ENCODE results near the gene CPD. TPM values are rescaled to one million over a fixed set of nuclear protein-coding genes. Genes with fewer than 3 reads are reported as not detected.

CPD gene
- total and polyA plus RNA-seq, 9 of the 15 experiments (the other 6 are each of a cell fraction or from before 2014, with no cell fraction given), result 4.5 to 24.4 (median 20.4) TPM

GRCh38 chr17:30344283-30345088 lies 34.2 kb upstream of the CPD start (continued):
- TF ChIP-seq MBD1 (CRISPR knock-in tag; IDR thresholded peaks at IDR 0.05) (no peak), CREM (IDR thresholded peaks at IDR 0.05; ENCODE audit: low read depth) (peak; percentile 45; the same call in 1 of the 2 replicates), ZNF354B (CRISPR knock-in tag; IDR thresholded peaks at IDR 0.05) (no peak), IRF2 (CRISPR knock-in tag; IDR thresholded peaks at IDR 0.05) (no peak), DNMT1 (IDR thresholded peaks at IDR 0.05) (no peak), CHD2 (IDR thresholded peaks at IDR 0.05; ENCODE audit: low read depth, low read length) (no peak), ZNF511 (CRISPR knock-in tag; IDR thresholded peaks at IDR 0.05) (no peak), SNAPC5 (CRISPR knock-in tag; IDR thresholded peaks at IDR 0.05) (no peak), E2F6 (IDR thresholded peaks at IDR 0.05; ENCODE audit: borderline replicate concordance in 1 of 2, extremely low read depth in 1 of 2, insufficient read depth in 1 of 2, insufficient read length in 1 of 2, low read depth in 1 of 2, low read length in 1 of 2, poor library complexity in 1 of 2, severe bottlenecking in 1 of 2) (no peak), BHLHE40 (IDR thresholded peaks at IDR 0.05; ENCODE audit: low read length) (no peak), ZNF121 (CRISPR knock-in tag; conservative IDR thresholded peaks at IDR 0.05) (no peak), XRCC5 (IDR thresholded peaks at IDR 0.05; ENCODE audit: low read depth, low read length) (no peak), ZNF79 (CRISPR knock-in tag; IDR thresholded peaks at IDR 0.05; ENCODE audit: low read depth) (no peak), MAZ (CRISPR knock-in tag; conservative IDR thresholded peaks at IDR 0.05 in 1 of 2, IDR thresholded peaks at IDR 0.05 in 1 of 2) (no peak), PHB2 (IDR thresholded peaks at IDR 0.05; ENCODE audit: low read depth) (no peak), ZNF444 (CRISPR knock-in tag; IDR thresholded peaks at IDR 0.05) (no peak), ZNF696 (CRISPR knock-in tag; conservative IDR thresholded peaks at IDR 0.05) (no peak), CSDE1 (IDR thresholded peaks at IDR 0.05) (no peak; a peak in 1 of 4 replicates), ZNF57 (CRISPR knock-in tag; IDR thresholded peaks at IDR 0.05) (no peak)
